HFF-Myc (cell line): ENCODE measurements around the gene SMG6.

Source experiments
- DNase-seq: peaks from one replicate; pipeline ENCODE4 v3.0.0-alpha.2; 2011; ENCODE audit warnings: low read depth; ENCODE audit errors: extremely low read depth
- H3K4me3 ChIP-seq: replicated peaks from 2 replicates; pipeline ENCODE4 v1.5.1; 2011; ENCODE audit warnings: low read depth, mild to moderate bottlenecking, control low read depth, low read length
- TF ChIP-seq, protein P1 (sequence below): IDR thresholded peaks from 2 replicates; pipeline ENCODE4 v1.5.1; 2012; ENCODE audit warnings: mild to moderate bottlenecking, low read depth, low read length, control low read depth; ENCODE audit errors: missing control alignments

The SMG6 gene

DNA sequence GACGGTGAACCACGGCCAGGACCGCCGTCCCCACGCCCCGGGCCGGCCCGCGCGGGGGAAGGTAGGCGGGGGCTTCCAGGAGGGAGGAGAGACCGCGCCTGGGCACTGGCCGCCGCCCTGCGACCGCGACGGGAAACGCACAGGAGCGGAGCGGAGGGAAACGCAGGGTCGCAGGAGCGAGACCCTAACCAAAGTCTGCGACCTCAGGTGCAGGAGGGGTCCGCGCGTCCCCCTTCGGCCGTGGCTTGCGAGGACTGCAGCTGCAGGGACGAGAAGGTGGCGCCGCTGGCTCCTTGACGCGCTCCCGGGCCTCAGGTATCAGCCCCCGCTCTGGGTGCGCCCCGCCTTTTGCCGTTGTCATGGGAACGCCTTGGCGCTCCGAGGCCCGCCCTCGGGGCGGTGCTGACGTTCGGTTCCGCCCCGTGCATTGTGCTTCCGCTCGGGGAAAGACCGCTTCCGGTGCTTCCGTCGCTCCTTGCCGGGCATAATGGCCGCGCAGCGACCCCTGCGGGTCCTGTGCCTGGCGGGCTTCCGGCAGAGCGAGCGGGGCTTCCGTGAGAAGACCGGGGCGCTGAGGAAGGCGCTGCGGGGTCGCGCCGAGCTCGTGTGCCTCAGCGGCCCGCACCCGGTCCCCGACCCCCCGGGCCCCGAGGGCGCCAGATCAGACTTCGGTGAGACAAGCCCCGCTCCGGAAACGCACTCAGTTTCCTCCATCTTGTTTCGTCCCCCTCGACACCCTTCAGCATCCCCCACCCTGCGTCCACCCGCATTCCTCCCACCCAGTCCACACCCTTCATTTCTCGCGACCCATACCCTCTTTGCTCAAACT is 261.8 kb downstream of the SMG6 start, which contains the start of gene OVCA2:
Gene OVCA2 (plus strand): TSS at position 462 of the 829 bp plus-strand sequence. CDS start 26 bp downstream, at position 488.
- TF ChIP-seq, protein P1, sequence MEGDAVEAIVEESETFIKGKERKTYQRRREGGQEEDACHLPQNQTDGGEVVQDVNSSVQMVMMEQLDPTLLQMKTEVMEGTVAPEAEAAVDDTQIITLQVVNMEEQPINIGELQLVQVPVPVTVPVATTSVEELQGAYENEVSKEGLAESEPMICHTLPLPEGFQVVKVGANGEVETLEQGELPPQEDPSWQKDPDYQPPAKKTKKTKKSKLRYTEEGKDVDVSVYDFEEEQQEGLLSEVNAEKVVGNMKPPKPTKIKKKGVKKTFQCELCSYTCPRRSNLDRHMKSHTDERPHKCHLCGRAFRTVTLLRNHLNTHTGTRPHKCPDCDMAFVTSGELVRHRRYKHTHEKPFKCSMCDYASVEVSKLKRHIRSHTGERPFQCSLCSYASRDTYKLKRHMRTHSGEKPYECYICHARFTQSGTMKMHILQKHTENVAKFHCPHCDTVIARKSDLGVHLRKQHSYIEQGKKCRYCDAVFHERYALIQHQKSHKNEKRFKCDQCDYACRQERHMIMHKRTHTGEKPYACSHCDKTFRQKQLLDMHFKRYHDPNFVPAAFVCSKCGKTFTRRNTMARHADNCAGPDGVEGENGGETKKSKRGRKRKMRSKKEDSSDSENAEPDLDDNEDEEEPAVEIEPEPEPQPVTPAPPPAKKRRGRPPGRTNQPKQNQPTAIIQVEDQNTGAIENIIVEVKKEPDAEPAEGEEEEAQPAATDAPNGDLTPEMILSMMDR: peak; percentile 60
- peak; percentile 85 for DNase-seq
- peak within 1 kb of the TSS; percentile 71 for H3K4me3 ChIP-seq

DNA sequence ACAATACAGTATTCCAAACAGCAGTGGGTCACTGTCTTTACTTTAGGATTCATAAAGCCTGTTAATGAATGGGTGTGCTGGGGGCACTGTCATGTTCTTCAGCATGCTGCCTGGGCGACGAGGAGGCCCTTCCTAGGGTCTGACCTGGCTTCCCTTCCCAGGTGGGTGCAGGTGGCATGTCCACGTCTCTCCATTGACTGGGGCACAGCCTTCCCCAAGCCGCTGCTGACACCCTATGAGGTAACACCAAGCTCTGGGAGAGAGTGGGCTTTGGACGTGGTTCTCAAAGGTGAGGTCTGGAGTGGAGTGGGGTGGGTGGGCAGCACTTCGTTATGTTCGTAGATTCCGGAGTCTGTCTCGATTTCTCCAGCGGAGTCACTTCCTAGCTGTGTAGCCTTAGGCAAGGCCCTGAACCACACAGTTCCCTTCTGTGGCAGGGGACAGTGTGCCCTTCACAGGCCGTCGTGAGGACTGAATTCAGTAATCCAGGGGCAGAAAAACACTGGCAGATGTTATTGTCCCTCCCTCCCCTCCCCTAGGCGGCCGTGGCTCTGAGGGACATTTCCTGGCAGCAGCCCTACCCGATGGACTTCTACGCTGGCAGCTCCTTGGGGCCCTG is 262.5 kb downstream of the SMG6 start:
- no peak for DNase-seq
- H3K4me3 ChIP-seq: peak overlapping the region; percentile 71
- TF ChIP-seq, protein P1: no peak

DNA sequence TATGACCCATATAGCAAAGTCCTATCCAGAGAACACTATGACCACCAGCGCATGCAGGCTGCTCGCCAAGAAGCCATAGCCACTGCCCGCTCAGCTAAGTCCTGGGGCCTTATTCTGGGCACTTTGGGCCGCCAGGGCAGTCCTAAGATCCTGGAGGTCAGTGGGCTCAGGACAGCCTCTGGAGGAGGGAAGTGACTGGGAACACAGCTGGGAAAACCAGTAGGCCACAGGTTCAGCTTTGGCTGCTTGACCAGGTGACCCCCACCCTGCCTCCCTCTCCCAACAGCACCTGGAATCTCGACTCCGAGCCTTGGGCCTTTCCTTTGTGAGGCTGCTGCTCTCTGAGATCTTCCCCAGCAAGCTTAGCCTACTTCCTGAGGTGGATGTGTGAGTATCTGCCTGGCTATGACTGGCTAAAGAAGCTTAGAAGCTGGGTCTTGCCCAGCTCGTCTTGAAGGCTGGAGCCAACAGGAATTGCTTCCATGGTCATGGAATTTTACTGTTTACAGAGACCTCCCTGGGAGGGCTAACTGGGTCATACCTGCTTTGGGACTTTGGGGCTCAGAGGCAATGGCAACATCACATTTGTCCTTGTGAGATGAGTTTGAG is 263.3 kb downstream of the SMG6 start:
- DNase-seq: no peak
- TF ChIP-seq, protein P1: no peak
- no peak overlapping the region for H3K4me3 ChIP-seq

- TF ChIP-seq, protein P1: no peak
- no peak for DNase-seq
These were observed 266.4 kb downstream of the SMG6 start for GRCh38 chr17:2037155-2037554.

GRCh38 chr17:2035541-2036488 is 267.8 kb downstream of the SMG6 start:
- no peak overlapping the region for H3K4me3 ChIP-seq
- TF ChIP-seq, protein P1: no peak
- no peak for DNase-seq

More at GRCh38 chr17:2037155-2037554, 266.4 kb downstream of the SMG6 start:
- no peak overlapping the region for H3K4me3 ChIP-seq
